ENCODE data around the gene PLEK.

The PLEK gene

DNA sequence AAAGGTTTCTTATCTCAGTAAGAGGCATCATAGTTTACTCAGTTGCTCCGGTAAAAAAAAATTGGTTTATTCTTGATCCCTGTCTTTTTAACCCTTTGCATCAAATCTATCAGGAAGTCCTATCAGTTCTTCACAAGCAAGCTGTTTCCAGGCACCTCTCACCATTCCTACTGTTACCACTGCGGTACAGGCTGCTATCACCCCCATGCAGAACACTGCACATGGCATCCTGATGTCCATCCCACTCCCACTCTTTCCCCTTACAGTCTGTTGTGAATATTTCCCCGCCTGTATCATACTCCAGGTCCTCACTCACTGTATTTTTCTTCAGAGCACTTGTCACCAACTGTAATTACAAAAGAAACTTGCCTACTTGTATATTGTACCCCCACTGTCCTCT, 40.0 kb upstream of the PLEK start:
- no peak overlapping the region for H3K27ac ChIP-seq (replicated peaks)
- no peak for DNase-seq (ENCODE audit: low read depth in 1 of 2, low spot score in 1 of 2)
- TF ChIP-seq, protein P1, sequence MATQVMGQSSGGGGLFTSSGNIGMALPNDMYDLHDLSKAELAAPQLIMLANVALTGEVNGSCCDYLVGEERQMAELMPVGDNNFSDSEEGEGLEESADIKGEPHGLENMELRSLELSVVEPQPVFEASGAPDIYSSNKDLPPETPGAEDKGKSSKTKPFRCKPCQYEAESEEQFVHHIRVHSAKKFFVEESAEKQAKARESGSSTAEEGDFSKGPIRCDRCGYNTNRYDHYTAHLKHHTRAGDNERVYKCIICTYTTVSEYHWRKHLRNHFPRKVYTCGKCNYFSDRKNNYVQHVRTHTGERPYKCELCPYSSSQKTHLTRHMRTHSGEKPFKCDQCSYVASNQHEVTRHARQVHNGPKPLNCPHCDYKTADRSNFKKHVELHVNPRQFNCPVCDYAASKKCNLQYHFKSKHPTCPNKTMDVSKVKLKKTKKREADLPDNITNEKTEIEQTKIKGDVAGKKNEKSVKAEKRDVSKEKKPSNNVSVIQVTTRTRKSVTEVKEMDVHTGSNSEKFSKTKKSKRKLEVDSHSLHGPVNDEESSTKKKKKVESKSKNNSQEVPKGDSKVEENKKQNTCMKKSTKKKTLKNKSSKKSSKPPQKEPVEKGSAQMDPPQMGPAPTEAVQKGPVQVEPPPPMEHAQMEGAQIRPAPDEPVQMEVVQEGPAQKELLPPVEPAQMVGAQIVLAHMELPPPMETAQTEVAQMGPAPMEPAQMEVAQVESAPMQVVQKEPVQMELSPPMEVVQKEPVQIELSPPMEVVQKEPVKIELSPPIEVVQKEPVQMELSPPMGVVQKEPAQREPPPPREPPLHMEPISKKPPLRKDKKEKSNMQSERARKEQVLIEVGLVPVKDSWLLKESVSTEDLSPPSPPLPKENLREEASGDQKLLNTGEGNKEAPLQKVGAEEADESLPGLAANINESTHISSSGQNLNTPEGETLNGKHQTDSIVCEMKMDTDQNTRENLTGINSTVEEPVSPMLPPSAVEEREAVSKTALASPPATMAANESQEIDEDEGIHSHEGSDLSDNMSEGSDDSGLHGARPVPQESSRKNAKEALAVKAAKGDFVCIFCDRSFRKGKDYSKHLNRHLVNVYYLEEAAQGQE (IDR thresholded peaks at IDR 0.05; ENCODE audit: insufficient replicate concordance, low read depth) = no peak
- TF ChIP-seq GABPA (IDR thresholded peaks at IDR 0.05; ENCODE audit: low read depth) (no peak), SPI1 (IDR thresholded peaks at IDR 0.05; ENCODE audit: borderline replicate concordance, low read depth) (no peak), POLR2AphosphoS5 (IDR thresholded peaks at IDR 0.05; ENCODE audit: low read depth) (no peak)
- TF ChIP-seq, protein P2, sequence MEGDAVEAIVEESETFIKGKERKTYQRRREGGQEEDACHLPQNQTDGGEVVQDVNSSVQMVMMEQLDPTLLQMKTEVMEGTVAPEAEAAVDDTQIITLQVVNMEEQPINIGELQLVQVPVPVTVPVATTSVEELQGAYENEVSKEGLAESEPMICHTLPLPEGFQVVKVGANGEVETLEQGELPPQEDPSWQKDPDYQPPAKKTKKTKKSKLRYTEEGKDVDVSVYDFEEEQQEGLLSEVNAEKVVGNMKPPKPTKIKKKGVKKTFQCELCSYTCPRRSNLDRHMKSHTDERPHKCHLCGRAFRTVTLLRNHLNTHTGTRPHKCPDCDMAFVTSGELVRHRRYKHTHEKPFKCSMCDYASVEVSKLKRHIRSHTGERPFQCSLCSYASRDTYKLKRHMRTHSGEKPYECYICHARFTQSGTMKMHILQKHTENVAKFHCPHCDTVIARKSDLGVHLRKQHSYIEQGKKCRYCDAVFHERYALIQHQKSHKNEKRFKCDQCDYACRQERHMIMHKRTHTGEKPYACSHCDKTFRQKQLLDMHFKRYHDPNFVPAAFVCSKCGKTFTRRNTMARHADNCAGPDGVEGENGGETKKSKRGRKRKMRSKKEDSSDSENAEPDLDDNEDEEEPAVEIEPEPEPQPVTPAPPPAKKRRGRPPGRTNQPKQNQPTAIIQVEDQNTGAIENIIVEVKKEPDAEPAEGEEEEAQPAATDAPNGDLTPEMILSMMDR (IDR thresholded peaks at IDR 0.05; ENCODE audit: insufficient read depth, low read length) = no peak
- H3K4me3 ChIP-seq (replicated peaks; ENCODE audit: insufficient read depth, low read length) = no peak overlapping the region
- peaks cover 3% of the 10 kb centered on the region for H3K27me3 ChIP-seq (ENCODE audit: insufficient read depth, poor library complexity, severe bottlenecking)

DNA sequence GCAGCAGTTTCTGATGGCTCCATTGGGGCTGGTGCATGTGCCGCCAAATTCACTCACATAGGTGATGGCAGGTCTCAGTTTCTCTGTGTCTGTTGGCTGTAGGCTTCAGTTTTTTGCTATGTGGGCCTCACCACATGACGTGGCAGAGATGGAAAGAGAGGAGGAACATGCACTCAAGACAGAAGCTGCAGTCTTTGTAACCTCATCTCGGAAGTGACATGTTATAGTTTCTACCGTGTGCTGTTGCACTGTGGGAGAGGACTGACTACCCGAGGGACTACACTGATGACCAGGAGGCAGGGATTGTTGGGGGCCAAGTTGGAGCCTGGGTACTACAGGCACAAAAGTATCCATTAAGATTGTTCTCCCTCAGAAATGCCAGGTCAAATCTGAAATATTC, 36.2 kb upstream of the PLEK start:
- TF ChIP-seq GABPA (IDR thresholded peaks at IDR 0.05; ENCODE audit: low read depth) (no peak), SPI1 (IDR thresholded peaks at IDR 0.05; ENCODE audit: borderline replicate concordance, low read depth) (no peak), POLR2AphosphoS5 (IDR thresholded peaks at IDR 0.05; ENCODE audit: low read depth) (no peak)
- TF ChIP-seq, protein P1 (IDR thresholded peaks at IDR 0.05; ENCODE audit: insufficient replicate concordance, low read depth) = no peak
- TF ChIP-seq, protein P2 (IDR thresholded peaks at IDR 0.05; ENCODE audit: insufficient read depth, low read length) = no peak

DNA sequence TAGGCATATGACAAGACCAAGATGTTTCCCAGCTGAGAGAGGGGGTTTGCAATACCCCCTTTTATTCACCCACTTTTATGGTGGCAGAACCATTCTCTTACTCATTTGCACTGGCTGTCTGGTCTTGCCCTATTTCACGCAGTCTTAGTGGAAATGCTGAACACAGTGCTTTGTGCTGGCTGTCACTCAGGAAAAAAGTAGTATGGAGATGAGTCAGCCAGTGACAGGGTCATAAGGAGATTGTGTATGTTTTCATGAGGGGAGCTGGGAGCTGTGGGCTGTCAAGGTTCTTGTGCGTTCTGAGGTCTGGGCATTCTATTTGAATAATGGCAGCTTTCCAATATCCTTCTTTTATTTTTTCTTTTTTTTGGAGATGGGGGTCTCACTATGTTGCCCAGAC, 34.4 kb upstream of the PLEK start:
- H3K4me3 ChIP-seq (replicated peaks; ENCODE audit: insufficient read depth, low read length) = no peak overlapping the region
- H3K27ac ChIP-seq (replicated peaks) = no peak overlapping the region
- no peak for TF ChIP-seq GABPA (IDR thresholded peaks at IDR 0.05; ENCODE audit: low read depth)
- TF ChIP-seq, protein P2 (IDR thresholded peaks at IDR 0.05; ENCODE audit: insufficient read depth, low read length) = no peak
- no peak for TF ChIP-seq SPI1 (IDR thresholded peaks at IDR 0.05; ENCODE audit: borderline replicate concordance, low read depth)
- no peak for TF ChIP-seq POLR2AphosphoS5 (IDR thresholded peaks at IDR 0.05; ENCODE audit: low read depth)
- TF ChIP-seq, protein P1 (IDR thresholded peaks at IDR 0.05; ENCODE audit: insufficient replicate concordance, low read depth) = no peak
- no peaks in the 10 kb centered on the region for H3K27me3 ChIP-seq (ENCODE audit: insufficient read depth, poor library complexity, severe bottlenecking)
- DNase-seq (ENCODE audit: low read depth in 1 of 2, low spot score in 1 of 2) = no peak

More for the DNA sequence above, 36.2 kb upstream of the PLEK start:
- no peak overlapping the region for H3K27ac ChIP-seq (replicated peaks)
- DNase-seq (ENCODE audit: low read depth in 1 of 2, low spot score in 1 of 2) = no peak
- no peaks in the 10 kb centered on the region for H3K27me3 ChIP-seq (ENCODE audit: insufficient read depth, poor library complexity, severe bottlenecking)
- H3K4me3 ChIP-seq (replicated peaks; ENCODE audit: insufficient read depth, low read length) = no peak overlapping the region

All from HL-60 (cell line).